SU-DHL-6 (cell line): ENCODE measurements around the gene AKNA.

ENCODE experiments used
- CTCF ChIP-seq: fragments of 200-600 bp; sonication (generic); IDR thresholded peaks from one replicate; pipeline ENCODE4 v1.5.1; 2017; ENCODE audit warnings: antibody characterized with exemption, mild to moderate bottlenecking, low read length, moderate library complexity; ENCODE audit not compliant: insufficient read depth, poor library complexity, severe bottlenecking
- EZH2phosphoT487 ChIP-seq: fragments of 200-600 bp; sonication (generic), shearing (Covaris generic); conservative IDR thresholded peaks from 2 replicates; pipeline ENCODE4 v1.6.1; 2018; ENCODE audit warnings: mild to moderate bottlenecking, antibody characterized with exemption, low read length, moderate library complexity, mixed read lengths

GRCh38 chr9:114371973-114372917, 15.5 kb downstream of the AKNA start:
- TF ChIP-seq EZH2phosphoT487 (no peak), CTCF (no peak)
